Urinary bladder (tissue), 4 donors: ENCODE data around the gene NAAA. TPM values are rescaled to one million over a fixed set of nuclear protein-coding genes. Genes with fewer than 3 reads are reported as not detected.

ENCODE experiments used
- DNase-seq: peaks from one replicate; pipeline ENCODE4 v3.0.0-alpha.2; 2015; ENCODE audit errors: extremely low spot score
- H3K27ac ChIP-seq: one replicate; pipeline ENCODE4 v1.5.1; 2013; ENCODE audit warnings: low read depth, mild to moderate bottlenecking, moderate library complexity
- H3K36me3 ChIP-seq: one replicate; pipeline ENCODE4 v1.6.1; 2013; ENCODE audit warnings: mild to moderate bottlenecking, moderate library complexity; ENCODE audit not compliant: insufficient read depth
- H3K4me1 ChIP-seq: one replicate; pipeline ENCODE4 v1.6.1; 2013; ENCODE audit warnings: mild to moderate bottlenecking, moderate library complexity; ENCODE audit not compliant: insufficient read depth
- H3K4me3 ChIP-seq: one replicate; pipeline ENCODE4 v1.5.1; 2013; ENCODE audit warnings: low read depth, low read length
- WGBS: extraction: QIAGEN DNeasy Blood & Tissue Kit; methylation state at CpG from one replicate; pipeline ENCODE4 v1.1.7; 2013; 5-methylcytosine and 5-hydroxymethylcytosine counted together
- polyA plus RNA-seq: library from polyadenylated mRNA; stranded (reverse); fragments of 200-250 nt; gene quantifications from one replicate; pipeline ENCODE4 v1.2.3, GENCODE V29; 2013
- total RNA-seq: library from RNA; depleted of rRNA; stranded (reverse); fragments of >200 nt; gene quantifications from one replicate; pipeline ENCODE4 v1.2.3, GENCODE V29; 2014
- donor health status: healthy with polysubstance abuse.
- donor health status: healthy.

Gene NAAA
- total and polyA plus RNA-seq, 2 donors = 18.6 to 26.4 TPM

DNA sequence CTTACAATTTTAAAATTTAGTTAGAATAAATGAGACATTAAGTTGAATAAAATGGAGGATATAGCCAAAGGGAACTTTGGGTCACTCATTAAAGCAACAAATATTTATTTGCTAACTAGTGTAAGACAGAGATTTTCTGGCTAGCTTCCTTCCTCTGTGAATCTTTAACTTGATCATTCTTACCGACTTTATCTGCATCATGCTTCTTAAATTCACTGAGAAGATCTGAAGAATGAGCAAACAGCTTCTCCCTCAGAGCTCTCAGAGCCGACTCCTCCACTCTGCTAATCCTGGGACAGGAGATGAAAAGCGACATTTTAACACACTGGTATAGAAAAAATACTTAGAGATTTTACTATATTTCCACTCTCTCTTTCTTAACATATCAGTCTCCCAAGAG lies 73.7 kb downstream of the NAAA start:
- WGBS = 53% methylated on average over 3 of the region's 3 CpGs
- H3K36me3 ChIP-seq = no peaks in the 10 kb centered on the region
- DNase-seq = no peak
- no peak overlapping the region for H3K27ac ChIP-seq
- H3K4me1 ChIP-seq = no peaks in the 10 kb centered on the region
- H3K4me3 ChIP-seq = no peak overlapping the region

Other genes with a start within 250 kb of the NAAA start
- gene USO1, start 216.4 kb downstream of the NAAA start, total RNA-seq = 186 TPM
- gene USO1, start 216.4 kb downstream of the NAAA start, polyA plus RNA-seq = 37.4 TPM
- not detected for gene PPEF2, start 38.6 kb downstream of the NAAA start, total RNA-seq
- gene PPEF2, start 38.6 kb downstream of the NAAA start, polyA plus RNA-seq = not detected
- gene SDAD1, start 49.9 kb upstream of the NAAA start, total RNA-seq = 44.7 TPM
- gene SDAD1, start 49.9 kb upstream of the NAAA start, polyA plus RNA-seq = 23.9 TPM
- gene CXCL9, start 66.5 kb upstream of the NAAA start, total RNA-seq = 0.48 TPM
- gene CXCL9, start 66.5 kb upstream of the NAAA start, polyA plus RNA-seq = 1.3 TPM
- 7.6 TPM for gene CXCL10, start 82.5 kb upstream of the NAAA start, total RNA-seq
- gene CXCL10, start 82.5 kb upstream of the NAAA start, polyA plus RNA-seq = 0.48 TPM
- 0.85 TPM for gene CXCL11, start 95.1 kb upstream of the NAAA start, total RNA-seq
- 0.06 TPM for gene CXCL11, start 95.1 kb upstream of the NAAA start, polyA plus RNA-seq
- 1.1 TPM for gene ART3, start 133.7 kb upstream of the NAAA start, total RNA-seq
- 1.0 TPM for gene ART3, start 133.7 kb upstream of the NAAA start, polyA plus RNA-seq
- gene NUP54, start 207.4 kb upstream of the NAAA start, total RNA-seq = 94.5 TPM
- gene NUP54, start 207.4 kb upstream of the NAAA start, polyA plus RNA-seq = 25.1 TPM